ENCODE measurements around the gene CITED2.

DNA sequence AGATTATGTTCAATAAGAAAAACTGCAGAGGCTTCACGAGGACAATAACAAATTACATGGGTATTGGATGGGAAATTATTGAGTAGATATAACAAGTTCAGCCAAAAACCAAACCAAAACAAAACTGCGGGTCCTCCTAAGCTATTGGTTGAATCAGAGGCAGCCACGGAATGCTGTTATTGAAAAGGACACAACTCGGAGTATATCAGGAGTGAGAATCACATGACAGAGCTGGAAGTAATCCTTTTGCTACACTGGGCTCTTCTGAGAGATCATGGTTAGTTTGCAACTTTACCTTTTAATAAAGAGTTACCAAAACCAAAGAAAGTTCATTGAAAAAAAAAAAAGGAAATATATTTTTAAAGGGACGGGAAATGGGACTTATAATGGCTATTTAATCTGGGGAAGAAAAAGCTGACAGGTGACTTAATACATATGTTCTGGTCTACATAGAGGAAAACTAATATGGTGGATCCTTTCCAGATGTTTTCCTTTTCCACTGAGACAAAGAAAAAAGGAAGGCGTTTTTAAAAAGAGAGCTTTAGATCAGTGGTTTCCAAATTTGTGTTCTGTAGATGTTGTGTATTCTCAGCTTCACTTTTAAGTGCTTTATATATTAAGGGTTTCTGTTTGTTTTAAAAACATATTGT lies 6.9 kb upstream of the CITED2 start:
- TF ChIP-seq, protein P1, sequence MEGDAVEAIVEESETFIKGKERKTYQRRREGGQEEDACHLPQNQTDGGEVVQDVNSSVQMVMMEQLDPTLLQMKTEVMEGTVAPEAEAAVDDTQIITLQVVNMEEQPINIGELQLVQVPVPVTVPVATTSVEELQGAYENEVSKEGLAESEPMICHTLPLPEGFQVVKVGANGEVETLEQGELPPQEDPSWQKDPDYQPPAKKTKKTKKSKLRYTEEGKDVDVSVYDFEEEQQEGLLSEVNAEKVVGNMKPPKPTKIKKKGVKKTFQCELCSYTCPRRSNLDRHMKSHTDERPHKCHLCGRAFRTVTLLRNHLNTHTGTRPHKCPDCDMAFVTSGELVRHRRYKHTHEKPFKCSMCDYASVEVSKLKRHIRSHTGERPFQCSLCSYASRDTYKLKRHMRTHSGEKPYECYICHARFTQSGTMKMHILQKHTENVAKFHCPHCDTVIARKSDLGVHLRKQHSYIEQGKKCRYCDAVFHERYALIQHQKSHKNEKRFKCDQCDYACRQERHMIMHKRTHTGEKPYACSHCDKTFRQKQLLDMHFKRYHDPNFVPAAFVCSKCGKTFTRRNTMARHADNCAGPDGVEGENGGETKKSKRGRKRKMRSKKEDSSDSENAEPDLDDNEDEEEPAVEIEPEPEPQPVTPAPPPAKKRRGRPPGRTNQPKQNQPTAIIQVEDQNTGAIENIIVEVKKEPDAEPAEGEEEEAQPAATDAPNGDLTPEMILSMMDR (IDR thresholded peaks at IDR 0.05): no peak
- TF ChIP-seq POLR2A (IDR thresholded peaks at IDR 0.05): no peak
